Panc1 (cell line): Measurements from ENCODE around the gene RNU1-4.
"Not testable (repeated sequence)": the region's sequence is repeated elsewhere in the genome, so short reads cannot be mapped to it uniquely, and the experiment has no call there.

Experiments
- CTCF ChIP-seq: fragments of 450-650 bp; IDR thresholded peaks from 2 replicates; pipeline ENCODE4 v1.5.1; 2017; ENCODE audit warnings: mild to moderate bottlenecking
- POLR2AphosphoS5 ChIP-seq: IDR thresholded peaks from 2 replicates; pipeline ENCODE4 v1.6.1; 2012; ENCODE audit warnings: mild to moderate bottlenecking, low read depth, low read length, moderate library complexity
- REST ChIP-seq, 2 experiments: IDR thresholded peaks; 2 replicates each; pipeline ENCODE4 v1.6.1; 2011 to 2012; ENCODE audit warnings: low read depth in 2 of 2, control low read depth in 1 of 2, low read length in 1 of 2, mild to moderate bottlenecking in 1 of 2, moderate library complexity in 1 of 2; ENCODE audit not compliant: insufficient read depth in 1 of 2
- SIN3A ChIP-seq: IDR thresholded peaks from 2 replicates; pipeline ENCODE4 v1.6.1; 2012; ENCODE audit warnings: low read depth, mild to moderate bottlenecking, low read length, moderate library complexity, borderline replicate concordance; ENCODE audit not compliant: insufficient read depth

- not testable (repeated sequence) for TF ChIP-seq CTCF; POLR2AphosphoS5; REST (IDR thresholded peaks at IDR 0.05; ENCODE audit: insufficient read depth in 1 of 2, low read depth in 2 of 2, low read length in 1 of 2); SIN3A
Measured at GRCh38 chr1:16760801-16761200, 20.5 kb downstream of the RNU1-4 start.
